22Rv1 (cell line): ENCODE measurements around the gene CAMK2N2.
"Not testable (repeated sequence)": the region's sequence is repeated elsewhere in the genome, so short reads cannot be mapped to it uniquely, and the experiment has no call there.

Experiments used
- H3K27ac ChIP-seq: fragments of 450-650 bp; 2 replicates; pipeline ENCODE4 v1.5.1; 2017
- ZFX ChIP-seq: fragments of 450-650 bp; IDR thresholded peaks from 2 replicates; pipeline ENCODE4 v1.6.1; 2017; ENCODE audit warnings: antibody characterized with exemption, borderline replicate concordance
- TF ChIP-seq, protein P1 (sequence below): fragments of 450-650 bp; IDR thresholded peaks from 2 replicates; pipeline ENCODE4 v1.5.1; 2017; ENCODE audit warnings: mild to moderate bottlenecking

CAMK2N2 gene

DNA sequence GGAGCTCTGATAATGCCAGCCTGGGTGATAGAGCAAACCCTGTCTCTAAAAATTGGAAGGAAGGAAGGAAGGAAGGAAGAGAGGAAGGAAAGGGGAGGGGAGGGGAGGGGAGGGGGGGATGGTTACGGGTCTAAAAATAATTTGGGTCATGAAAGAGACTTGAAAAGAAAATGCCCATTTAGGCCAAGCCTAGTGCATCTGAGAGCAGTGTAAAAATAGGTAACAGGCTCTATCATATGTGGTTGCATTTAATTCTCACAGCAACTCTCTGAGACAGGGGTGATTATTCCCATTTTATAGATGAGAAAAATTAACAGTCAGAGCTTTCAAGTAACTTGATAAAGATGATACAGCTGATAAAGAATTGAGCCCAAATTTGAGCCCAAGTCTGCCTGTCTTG is 10.9 kb upstream of the CAMK2N2 start:
- H3K27ac ChIP-seq, result no peak overlapping the region
- TF ChIP-seq, protein P1, sequence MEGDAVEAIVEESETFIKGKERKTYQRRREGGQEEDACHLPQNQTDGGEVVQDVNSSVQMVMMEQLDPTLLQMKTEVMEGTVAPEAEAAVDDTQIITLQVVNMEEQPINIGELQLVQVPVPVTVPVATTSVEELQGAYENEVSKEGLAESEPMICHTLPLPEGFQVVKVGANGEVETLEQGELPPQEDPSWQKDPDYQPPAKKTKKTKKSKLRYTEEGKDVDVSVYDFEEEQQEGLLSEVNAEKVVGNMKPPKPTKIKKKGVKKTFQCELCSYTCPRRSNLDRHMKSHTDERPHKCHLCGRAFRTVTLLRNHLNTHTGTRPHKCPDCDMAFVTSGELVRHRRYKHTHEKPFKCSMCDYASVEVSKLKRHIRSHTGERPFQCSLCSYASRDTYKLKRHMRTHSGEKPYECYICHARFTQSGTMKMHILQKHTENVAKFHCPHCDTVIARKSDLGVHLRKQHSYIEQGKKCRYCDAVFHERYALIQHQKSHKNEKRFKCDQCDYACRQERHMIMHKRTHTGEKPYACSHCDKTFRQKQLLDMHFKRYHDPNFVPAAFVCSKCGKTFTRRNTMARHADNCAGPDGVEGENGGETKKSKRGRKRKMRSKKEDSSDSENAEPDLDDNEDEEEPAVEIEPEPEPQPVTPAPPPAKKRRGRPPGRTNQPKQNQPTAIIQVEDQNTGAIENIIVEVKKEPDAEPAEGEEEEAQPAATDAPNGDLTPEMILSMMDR, result no peak
- no peak for TF ChIP-seq ZFX

DNA sequence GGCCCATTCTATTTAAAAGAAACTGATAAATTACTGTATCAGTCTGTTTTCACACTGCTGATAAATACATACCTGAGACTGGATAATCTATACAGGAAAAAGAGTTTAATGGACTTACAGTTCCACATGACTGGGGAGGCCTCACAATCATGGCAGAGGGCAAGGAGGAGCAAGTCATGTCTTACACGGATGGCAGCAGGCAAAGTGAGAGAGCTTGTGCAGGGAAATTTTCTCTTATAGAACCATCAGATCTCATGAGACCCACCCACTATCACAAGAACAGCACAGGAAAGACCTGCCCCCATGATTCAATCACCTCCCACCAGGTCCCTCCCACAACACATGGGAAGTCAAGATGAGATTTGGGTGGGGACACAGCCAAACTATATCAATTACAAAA is 5.9 kb upstream of the CAMK2N2 start:
- H3K27ac ChIP-seq, result not testable (repeated sequence)

DNA sequence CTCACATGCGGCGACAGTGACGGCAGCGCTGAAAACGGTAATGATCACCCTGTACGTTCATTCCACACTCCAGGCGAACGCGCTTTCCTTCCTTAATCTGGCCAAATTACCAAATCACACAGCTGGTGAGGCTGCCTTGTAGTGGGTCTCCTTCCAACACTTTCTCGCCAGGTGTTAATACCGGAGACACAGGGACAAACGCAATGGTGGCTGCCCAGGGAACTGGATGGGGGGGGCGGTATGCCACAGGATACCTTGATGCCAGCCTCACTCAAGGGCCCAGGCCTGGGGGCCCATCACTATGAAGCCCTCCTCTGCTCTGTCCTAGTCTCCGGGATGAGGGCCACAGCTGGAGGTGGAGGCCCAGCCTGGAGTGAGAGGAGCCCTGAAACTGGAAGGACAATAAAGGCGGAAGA is 1.4 kb upstream of the CAMK2N2 start:
- TF ChIP-seq, protein P1, result no peak
- TF ChIP-seq ZFX, result no peak
- H3K27ac ChIP-seq, result peak overlapping the region; percentile 85

DNA sequence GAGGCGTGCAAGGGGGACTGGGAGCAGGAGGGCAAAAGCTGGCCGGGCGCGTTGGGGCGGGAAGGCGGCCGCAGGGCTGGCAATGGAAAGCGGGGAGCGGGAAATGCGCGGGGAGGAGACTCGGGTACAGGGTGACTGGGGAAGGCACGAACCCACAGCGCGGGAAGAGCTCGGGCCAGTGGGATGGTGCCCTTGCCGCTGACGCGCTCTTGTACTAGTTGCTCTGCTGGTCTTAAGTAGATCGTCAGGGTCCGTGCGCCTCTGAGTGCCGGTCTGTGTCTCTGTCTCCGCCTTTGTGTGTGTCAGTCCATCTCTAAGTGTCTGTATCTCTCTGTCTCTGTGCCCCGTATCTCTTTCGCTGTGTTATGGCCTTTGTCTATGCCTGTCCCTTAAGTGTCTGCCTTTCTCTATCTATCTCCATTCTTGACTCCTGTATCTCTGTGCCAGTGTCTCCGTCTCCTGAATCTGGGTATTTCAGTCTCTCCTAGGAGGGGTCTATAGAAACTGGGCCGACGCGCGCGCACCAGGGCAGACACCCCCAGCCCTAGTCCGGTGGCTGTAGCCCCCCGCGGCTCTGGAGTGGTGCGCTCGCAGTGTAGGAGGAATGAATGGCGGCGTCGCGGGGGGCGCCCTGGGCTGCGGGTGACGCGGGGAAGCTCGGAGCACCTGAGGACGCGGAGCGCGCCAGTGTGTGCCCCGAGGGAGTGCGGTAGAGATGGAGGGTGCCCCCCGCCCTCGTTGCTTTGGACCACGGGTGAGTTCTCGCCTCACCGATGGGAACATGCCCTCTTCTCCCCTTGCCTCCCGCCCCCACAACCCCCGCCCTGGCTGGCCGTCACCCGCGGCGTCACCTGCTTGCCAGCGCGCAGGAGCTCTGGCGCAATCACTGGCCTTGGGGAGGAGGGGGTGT is 756 bp upstream of the CAMK2N2 start:
- TF ChIP-seq, protein P1, result no peak
- TF ChIP-seq ZFX, result no peak
- H3K27ac ChIP-seq, result peak overlapping the region; percentile 85

DNA sequence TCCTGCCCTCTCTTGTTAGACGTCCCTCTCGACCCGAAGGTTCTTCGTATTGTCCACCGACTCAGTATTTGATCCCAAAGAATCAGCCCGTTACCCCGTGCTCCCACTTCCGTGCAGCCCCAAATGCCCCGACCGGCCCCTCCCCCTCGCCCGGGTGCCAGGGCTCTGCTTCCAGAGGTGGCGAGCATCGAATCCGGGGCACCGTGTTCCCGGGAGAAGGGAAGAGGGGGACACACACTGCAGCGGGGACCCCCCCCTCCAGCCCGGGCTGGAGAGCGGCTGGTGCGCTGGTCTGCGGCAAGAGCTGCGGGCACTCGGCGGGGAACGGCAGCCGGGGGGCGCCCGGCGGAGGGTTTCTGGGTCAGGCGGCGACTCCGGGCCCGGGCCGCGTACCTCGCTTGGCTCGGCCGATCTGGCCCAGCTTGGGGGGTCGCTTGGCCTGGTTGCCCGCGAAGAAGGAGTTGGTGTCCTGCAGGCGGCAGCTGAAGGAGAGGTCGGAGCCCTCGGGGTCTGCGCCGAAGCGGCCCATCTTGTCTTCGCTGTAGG is 556 bp downstream of the CAMK2N2 start:
- TF ChIP-seq, protein P1, result no peak
- TF ChIP-seq ZFX, result no peak
- H3K27ac ChIP-seq, result peak overlapping the region; percentile 85

DNA sequence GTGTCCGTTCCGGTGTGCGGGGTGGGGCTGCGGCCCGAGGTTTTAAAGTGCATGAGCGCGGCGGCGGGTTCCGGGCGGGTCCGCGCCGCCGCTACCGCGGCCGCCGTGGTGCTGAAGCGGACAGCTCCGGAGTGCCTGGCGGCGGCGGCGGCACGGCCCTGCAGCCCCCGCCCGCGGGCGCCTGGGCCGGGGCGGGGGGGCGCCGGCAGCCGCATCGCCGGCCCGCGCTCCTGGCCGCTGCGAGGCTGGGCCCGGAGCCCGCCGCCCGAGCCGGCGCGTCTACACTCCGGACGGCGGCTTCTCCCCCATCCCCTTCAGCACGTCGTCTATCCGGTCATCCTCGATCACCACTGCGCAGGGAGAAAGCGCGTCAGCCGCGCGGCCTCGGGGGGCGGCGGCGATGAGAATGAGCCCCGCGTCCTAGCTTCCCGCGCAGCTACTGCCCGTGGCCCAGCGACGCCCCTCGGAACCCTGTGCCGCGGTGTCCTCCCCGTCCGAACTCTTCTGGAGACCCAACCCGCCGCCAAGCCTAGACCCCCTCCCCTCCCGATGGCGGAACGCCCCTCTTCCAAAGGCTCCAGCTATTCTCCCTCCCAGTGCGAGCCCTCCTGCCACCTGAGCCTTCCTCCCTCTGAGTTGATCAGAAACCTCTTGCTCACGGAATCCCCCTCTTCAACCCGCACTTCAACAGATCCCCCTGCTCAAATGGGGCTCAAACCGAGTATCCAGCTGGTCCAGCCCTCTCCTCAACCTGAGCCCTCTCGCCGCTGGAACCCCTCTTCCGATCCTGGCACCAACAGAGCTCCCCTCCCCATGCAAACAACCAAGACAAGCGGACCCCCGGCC is 1.3 kb downstream of the CAMK2N2 start:
- no peak for TF ChIP-seq ZFX
- TF ChIP-seq, protein P1, result no peak
- peak overlapping the region; percentile 85 for H3K27ac ChIP-seq

DNA sequence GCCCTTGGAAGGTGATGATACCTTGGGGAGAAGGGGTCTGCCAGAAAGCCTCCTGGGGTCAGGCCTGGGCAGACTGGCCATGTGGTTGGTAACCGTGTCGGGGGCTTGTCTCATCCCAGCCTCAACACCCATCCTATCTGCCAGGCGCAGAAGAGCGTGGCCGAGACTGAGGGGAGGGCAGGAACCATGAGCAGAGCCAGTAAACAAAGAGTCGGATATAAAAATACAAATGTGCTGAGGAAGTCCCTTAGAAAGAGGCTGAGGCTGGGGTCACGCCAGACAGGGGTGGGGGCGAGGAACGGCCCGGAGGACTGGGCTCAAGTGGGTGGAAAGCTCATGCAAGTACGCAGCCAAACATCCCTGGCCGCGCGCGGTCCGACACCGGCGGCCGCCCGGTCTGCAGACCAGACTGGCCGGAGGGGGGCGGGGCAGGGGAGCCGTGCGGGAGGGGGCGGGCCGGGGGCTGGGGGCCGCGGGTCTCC is 1.9 kb downstream of the CAMK2N2 start:
- H3K27ac ChIP-seq, result peak overlapping the region; percentile 85
- TF ChIP-seq, protein P1, result no peak
- no peak for TF ChIP-seq ZFX
